GM18873 (cell line): ENCODE data around the gene NOTO.
"Not testable (repeated sequence)": the region's sequence is repeated elsewhere in the genome, so short reads cannot be mapped to it uniquely, and the experiment has no call there.

ENCODE experiments used
- ATAC-seq: cut with Tn5 transposase; IDR thresholded peaks from one replicate; pipeline ENCODE4 v1.9.1; 2021; ENCODE audit warnings: mild to moderate bottlenecking, moderate library complexity, moderate number of reproducible peaks; ENCODE audit not compliant: unreplicated experiment, low FRiP score

Gene NOTO

GRCh38 chr2:73202156-73203054, at the start of gene NOTO:
Gene NOTO (plus strand): TSS chr2:73202574. CDS start chr2:73202667, 93 bp downstream.
- ATAC-seq = no peak

- no peak for ATAC-seq
These were observed 45.7 kb upstream of the NOTO start for GRCh38 chr2:73156539-73157124.

GRCh38 chr2:73162856-73163391, 39.5 kb upstream of the NOTO start:
- ATAC-seq = no peak

GRCh38 chr2:73163483-73164367, 38.6 kb upstream of the NOTO start:
- no peak for ATAC-seq

- ATAC-seq = not testable (repeated sequence)
These were observed 36.4 kb upstream of the NOTO start for GRCh38 chr2:73165978-73166377.

- ATAC-seq = not testable (repeated sequence)
These were observed 35.6 kb upstream of the NOTO start for GRCh38 chr2:73166813-73167212.

GRCh38 chr2:73168348-73168747, 34.0 kb upstream of the NOTO start:
- ATAC-seq = not testable (repeated sequence)

GRCh38 chr2:73170341-73170740, 32.0 kb upstream of the NOTO start:
- ATAC-seq = not testable (repeated sequence)

- no peak for ATAC-seq
These were observed 29.4 kb upstream of the NOTO start for GRCh38 chr2:73172963-73173362.

- no peak for ATAC-seq
These were observed 28.6 kb upstream of the NOTO start for GRCh38 chr2:73173781-73174180.

- no peak for ATAC-seq
These were observed 28.1 kb upstream of the NOTO start for GRCh38 chr2:73174244-73174643.

GRCh38 chr2:73174941-73175662, 27.3 kb upstream of the NOTO start:
- ATAC-seq = no peak

GRCh38 chr2:73175663-73176204, 26.6 kb upstream of the NOTO start:
- ATAC-seq = no peak

- ATAC-seq = no peak
These were observed 26.0 kb upstream of the NOTO start for GRCh38 chr2:73176205-73176880.

- ATAC-seq = peak; percentile 85
These were observed 25.3 kb upstream of the NOTO start for GRCh38 chr2:73176881-73177644.

GRCh38 chr2:73177645-73178255, 24.6 kb upstream of the NOTO start:
- ATAC-seq = no peak

- no peak for ATAC-seq
These were observed 16.4 kb upstream of the NOTO start for GRCh38 chr2:73185965-73186364.

- no peak for ATAC-seq
These were observed 14.8 kb upstream of the NOTO start for GRCh38 chr2:73187549-73187948.
